HG03135 (cell line): ENCODE measurements around the gene RBMS3.
A peak's percentile ranks its signal among the peaks of the same experiment; 100 is the strongest.
"Not testable (repeated sequence)": the region's sequence is repeated elsewhere in the genome, so short reads cannot be mapped to it uniquely, and the experiment has no call there.

Experiments
- ATAC-seq: cut with Tn5 transposase; IDR thresholded peaks from one replicate; pipeline ENCODE4 v1.9.1; 2021; ENCODE audit warnings: mild to moderate bottlenecking, moderate library complexity; ENCODE audit not compliant: unreplicated experiment

RBMS3 gene

DNA sequence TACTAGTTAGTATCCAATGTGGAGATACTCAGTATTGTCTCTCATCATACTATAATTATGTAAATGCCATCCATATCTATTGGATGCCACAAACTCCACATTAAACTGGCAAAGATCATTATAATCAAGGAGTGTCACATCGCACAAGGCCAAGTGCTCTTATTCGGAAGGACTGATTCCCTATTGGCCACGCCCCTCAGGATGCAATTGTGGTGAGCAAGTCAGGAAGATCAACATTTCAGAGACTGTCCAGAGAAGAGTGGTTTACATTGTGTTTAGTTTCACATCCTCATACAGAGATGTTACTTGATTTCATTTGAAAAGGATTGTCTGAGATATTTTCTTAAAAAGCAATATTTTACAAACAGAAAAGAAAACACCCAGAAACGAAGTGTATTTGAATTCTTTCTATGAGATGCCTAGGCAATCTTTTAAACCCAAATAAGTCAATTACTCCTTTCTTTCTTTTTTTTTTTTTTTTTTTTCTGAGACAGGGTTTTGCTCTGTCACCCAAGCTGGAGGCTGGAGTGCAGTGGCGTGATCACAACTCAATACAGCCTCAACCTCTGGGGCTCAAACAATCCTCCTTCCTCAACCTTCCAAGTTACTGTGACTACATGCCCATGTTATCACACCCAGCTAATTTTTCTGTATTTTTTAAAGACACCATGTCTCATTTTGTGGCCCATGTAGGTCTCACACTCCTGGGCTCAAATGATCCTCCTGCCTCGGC lies 369.1 kb downstream of the RBMS3 start:
- ATAC-seq: no peak

DNA sequence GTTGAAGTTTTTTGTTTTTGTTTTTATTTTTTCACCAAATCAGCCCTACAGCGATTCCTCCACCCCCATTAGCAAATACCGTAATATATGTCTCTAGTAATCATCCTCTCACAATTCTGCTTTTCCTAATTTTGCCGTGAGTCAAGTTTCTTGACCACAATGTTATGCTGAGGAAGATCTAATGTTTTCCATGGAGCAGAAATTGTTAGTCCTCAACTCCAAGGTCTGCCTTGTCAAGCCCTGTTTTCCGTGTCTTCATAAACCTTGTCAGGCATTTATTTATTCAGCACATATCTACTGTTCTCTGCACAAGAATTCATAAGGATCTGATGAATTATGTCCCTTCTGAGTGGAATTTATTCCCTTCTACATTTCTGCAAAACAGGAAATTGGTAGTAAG lies 372.8 kb downstream of the RBMS3 start:
- no peak for ATAC-seq

DNA sequence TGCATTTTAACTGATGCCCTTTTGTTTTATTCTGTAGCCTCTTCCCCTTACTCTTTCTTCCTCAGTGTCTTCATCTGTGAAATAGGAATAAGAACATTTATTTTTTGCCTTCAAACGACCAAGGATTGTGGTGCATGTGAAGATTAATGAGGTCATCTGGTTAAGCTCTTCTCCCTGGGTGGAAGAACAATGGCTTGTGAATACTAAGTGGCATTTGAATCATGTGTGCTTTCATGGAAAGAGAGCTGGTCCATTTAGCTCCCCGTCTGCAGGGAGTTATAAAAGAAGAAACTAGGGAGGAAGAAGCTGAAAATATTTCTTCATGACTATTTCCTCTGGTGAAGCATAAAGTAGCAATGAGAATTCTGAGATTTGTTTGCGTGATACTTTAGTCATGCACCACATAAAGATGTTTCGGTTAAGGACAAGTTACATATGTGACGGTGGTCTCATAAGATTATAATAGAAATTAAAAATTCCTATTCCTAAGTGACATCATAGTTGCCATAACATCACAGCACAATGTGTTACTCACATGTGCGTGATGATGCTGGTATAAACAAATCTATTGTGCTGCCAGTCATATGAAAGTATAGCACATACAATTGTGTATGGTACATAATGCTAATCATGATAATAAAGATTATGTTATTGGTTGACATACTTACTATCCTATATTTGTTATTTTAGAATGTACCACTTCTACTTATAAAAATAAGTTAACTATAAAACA lies 374.3 kb downstream of the RBMS3 start:
- no peak for ATAC-seq

DNA sequence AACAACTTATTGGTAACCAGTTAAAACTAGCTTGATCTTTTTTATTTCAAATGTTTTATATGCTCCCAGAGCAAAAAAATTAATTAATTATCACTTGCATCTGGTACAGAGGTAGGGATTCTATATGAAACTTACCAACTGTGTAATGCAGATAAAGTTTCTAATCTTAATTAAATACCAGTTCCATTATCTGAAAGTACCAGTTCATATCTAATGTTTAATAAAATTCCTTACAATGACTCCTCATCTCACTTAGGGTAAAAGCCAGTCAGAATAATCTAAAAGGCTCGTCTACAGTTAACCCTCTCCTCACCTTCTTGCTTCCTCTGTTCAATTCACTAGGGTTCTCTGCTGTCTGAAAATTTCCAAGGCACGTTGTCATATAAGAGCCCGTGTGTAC lies 384.8 kb downstream of the RBMS3 start:
- no peak for ATAC-seq

DNA sequence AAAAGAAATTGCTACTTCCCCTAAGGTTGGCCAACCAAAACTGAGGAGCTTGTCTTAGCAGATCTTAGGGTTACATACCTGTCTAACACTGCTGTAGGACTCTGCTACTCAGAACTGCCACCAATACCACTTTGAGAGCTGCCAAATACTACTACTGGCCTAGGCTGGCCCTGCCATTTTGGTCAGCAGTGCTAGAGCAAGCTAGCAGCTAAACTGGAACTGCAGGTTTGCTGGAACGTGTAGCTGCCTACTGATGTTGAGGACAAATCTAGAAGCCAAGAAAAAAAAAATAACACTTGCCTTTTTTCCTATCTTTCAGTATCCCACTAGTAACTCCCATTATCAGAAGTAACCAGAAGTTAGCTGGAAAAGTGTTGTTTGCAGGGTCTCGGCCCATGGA lies 387.4 kb downstream of the RBMS3 start:
- no peak for ATAC-seq

DNA sequence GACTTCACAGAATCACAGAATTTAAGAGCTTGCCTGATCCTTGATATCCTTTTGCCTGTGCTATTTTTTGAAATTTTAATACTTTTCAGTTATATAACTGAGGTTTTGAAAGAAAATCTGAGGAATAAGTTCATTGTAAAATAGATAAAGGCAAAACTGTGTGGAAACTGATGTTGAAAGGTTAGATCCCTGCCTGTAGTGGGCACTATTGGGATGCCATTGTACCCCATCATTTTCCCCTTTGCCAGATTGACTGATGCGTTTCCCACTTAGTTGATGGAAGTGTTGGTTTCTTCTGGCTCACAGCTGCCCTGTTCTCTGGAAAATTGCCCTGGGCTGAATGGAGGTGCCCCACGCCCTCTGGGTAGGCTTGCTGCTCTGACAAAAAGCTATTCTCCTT lies 387.9 kb downstream of the RBMS3 start:
- no peak for ATAC-seq

DNA sequence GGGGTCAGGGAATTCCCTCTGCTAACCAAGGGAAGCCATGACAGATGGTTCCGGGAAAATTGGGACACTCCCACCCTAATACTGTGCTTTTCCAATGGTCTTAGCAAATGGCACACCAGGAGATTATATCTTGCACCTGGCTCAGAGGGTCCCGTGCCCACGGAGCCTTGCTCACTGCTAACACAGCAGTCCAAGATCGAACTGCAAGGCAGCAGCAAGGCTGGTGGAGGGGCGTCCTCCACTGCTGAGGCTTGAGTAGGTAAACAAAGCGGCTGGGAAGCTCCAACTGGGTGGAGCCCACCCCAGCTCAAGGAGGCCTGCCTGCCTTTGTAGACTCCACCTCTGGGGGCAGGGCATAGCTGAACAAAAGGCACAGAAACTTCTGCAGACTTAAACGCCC lies 389.6 kb downstream of the RBMS3 start:
- ATAC-seq: not testable (repeated sequence)

DNA sequence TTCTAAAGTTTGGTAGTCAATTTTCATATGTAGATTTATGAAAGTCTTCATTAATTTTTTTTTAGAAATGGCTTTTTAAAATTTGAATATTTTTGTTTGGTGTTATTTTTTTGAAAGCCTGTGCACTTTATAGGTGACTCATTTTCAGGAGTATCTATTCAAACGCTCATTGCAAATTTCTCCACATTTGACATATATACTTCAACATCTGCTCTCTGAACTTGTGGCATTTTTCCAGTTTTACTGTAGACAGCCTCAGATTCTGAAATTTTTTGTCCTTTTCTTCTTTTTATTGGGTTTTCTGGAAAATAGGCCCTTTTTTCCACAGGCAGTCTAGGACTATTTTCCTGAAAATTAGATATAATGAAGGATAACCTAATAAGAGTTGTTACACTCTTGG lies 396.6 kb downstream of the RBMS3 start:
- no peak for ATAC-seq

DNA sequence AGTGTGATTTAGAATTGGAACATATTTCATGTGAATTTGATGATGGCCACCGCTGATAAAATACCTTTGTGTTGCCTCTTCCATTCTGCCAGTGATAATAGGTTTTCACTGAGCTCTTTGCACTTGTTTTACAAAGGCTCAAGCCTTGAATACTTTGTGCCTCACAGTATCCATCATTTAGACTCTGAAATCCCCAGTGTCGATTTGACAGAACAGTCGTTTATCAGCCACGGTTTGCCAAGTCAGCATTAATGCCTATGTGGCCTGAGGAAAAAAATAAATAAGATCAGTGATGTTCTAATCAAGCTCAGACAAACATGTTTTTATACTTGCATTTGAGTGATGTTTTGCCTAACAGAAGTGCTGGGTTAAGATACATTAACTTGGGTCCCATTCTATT lies 399.1 kb downstream of the RBMS3 start:
- ATAC-seq: no peak

DNA sequence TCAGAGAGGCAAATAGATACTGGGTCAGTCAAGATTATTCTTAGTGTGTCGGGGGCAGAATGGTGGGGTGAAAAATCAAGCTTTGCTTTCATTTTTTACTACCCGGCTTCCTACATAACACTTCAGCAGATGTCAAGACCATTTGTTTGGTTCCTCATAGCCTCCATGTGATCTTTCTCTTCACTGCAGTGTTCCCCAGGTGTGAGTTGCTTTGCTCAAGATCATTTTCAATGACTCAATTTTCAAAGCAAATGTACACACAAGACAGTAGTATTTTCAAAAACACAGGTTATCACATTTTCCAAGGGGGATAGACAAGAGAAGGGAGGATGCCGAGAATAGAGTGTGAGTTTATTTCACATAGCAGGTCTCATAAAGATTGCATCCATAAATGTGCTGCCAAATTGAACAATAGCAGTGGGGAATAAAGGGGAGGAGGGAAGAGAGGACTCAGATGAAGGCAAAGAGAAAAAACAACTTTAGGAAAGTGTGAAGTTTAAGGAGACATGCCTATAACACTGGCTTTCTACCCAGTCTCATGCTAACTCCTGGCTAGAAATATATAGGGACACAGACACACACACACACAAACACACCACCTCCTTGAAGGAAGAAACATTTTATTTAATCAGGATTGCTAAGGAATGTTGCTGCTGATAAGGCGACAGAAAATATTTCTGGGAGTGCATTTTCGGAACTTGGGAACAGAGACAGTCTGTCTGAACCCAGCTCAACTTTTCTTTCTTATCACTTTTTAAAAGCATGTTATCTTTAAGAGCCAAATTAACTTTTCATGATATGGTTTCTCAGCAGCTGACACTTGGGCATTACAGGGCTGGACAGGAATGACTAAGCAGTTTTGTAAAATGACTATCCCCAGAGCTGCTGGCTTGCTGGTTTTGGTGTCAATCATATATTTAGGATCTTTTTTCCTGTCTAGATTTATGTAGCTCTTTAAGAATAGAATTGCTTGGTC lies 402.4 kb downstream of the RBMS3 start:
- ATAC-seq: no peak

DNA sequence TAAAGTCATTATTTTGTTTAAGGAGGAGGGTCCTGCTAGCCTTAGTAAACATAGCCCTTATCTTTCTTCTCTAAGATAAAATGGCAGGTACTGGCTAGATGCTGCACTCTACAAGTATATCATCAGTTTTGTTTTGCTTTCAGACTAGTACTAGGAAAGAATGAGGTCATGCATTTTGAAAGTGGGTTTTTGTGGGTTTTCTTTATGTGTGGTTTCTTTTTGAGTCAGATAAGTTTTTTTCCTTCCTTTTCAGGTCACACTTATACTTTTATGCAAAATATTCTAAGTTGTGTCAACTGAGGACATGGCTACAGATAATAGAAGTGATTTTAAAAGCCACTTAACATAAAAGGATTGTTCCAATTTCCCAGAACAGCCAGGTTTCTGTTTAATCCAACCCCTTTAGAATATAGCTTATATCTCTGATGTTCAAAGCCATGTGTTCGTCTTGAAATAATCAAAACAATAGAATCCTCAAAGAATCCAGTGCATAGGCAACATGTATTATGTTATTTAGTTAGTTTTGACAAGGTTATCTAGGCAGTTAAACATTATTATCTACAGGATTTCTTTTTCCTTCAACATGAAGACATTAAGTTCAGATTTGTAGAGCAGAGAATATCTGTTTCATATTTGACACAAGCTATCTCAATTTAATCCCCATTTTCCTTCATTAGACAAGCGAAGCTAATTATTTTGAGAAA lies 406.2 kb downstream of the RBMS3 start:
- peak; percentile 99 for ATAC-seq

DNA sequence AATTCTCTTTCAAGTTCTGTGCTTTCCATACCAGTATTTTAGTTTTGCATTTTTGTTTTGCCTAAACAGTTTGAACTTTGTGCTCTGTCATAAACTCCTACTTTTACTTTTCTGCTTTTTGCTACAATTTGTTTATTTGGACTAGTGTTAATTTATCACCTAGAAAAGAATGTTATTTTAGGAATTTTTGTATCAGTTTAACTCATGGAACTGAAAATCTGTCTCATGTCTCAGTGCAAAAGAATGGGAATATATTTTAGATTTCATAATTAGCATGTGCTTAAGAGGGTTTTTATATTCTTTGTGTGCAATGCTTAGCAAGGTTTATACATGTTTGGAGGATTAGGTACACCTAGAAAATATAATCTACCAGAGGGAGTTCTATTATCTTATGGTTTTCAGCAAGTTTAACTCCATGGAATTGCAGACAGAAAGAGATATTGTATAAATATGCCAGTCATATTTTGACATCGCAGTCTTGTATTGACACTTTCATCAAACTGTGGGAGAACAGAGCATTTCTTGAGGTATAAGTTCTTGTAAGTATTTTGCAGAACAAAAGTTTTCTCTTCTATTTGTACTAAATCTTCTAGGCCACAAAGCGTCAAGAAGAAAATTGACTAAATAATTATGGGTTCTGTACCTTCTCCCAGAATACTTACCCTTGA lies 409.9 kb downstream of the RBMS3 start:
- ATAC-seq: no peak

DNA sequence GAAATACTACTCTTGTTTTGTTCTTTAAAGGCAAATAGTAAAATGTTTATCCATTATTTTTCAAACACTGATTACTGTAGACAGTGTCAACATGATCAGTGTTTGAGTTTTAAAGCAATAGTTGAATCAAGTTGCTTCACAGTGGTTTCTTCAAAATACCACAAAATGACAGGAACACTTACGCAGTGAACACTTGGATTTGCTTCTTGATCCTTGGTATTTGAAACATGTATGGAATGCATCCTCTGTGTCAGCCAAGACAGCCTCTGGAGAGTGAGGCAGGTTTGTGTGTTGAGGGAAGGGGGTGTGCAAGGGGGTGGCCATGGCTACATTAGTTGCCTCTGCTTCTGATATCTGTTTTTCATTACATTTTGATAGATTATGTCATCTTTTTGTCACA lies 413.0 kb downstream of the RBMS3 start:
- ATAC-seq: no peak

DNA sequence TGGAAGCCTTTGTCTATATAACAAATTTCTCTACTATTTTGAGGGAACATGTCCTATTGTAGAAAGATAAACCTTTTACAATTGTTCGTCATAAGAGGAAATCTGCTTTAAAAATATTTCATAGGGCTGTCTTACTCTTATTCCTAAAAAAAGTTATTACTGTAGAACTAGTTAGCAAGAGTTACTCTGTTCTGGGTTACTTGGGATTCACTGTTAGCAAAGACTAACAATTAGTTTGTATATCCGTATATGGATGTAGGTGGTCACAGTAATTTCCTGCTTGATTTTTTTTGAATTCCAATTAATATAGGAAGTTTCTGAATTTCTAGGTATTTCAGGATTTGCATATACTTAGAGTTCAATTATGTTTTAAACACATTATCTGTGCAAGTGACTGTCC lies 413.5 kb downstream of the RBMS3 start:
- ATAC-seq: no peak

DNA sequence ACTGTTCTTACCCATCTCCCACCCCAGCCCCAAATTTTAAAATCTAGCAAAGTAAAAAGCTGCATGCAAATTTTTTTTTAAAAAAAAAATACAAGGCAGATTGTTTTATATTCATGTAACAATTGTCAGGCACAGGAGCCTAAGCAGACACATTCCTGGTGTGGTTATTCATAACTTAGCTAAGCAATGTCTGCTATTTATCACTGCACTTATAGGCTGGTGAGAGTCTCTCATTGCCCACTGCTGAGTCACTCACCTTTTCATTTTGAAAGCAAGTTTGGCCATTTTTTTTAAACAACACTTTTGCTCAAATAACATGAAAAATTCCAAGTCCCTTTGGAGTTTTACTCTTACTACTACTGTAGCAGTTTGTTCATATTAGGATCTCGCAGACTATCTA lies 413.9 kb downstream of the RBMS3 start:
- ATAC-seq: no peak

DNA sequence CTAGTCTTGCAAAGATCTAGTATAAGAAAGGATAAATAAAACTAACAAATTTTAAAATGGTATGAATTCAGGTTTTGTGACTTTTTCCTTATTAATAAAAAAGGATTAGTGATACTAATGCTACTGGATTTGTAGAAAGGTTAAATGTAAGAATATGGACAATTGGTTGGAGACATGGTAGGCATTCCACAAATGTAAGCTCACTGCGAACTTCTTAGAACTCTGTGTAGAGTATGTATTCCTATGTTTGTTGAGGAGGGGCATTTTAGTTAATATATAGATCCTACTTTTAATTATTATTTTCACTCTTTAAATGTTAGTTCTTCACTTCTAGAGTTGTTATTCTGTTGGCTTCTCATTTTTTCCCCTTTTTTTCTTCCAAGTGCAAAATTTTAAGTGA lies 414.3 kb downstream of the RBMS3 start:
- no peak for ATAC-seq

DNA sequence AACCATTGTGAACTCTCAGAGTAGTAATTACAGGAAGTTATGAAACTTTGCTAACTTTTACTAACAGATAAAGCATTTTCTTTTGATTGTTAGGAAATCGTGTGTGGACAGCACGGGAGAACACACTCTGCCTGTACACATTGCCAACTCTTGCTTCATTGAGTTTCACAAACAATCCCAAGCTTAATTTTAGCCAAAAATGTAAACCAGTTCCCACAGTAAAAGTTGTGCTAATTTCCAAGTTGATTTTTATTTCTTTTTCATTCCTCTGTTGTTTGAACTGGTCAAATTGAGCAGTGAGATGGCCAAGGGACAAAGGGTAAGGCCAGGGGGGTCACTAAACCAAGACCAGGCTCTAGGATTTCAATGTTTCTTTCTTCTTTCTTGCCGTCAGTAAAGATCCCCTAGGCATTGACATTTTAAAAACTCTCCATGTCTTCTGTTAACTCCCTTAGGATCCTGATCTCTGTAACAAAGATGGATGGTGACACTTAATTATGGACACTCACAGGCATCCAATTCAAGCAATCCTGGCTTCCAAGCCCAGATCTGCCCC lies 414.9 kb downstream of the RBMS3 start:
- ATAC-seq: no peak

DNA sequence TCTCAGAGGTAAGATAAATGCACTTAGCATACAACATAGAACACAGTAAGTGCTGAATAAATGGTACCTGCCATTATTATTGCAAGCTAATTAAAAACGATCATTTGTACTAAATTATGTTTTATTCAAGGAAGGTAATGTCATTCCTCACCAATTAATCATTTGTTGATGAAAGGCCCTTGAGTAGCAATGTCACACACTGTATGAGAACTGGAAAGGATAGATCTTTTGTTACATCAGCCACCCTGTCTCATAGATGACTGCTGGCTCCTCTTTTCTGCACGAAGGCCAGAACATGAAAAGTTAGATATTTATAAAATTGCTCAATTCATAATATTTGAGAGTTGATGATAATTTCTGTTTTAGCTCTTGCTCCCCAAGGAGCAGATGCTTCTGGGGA lies 415.4 kb downstream of the RBMS3 start:
- no peak for ATAC-seq

DNA sequence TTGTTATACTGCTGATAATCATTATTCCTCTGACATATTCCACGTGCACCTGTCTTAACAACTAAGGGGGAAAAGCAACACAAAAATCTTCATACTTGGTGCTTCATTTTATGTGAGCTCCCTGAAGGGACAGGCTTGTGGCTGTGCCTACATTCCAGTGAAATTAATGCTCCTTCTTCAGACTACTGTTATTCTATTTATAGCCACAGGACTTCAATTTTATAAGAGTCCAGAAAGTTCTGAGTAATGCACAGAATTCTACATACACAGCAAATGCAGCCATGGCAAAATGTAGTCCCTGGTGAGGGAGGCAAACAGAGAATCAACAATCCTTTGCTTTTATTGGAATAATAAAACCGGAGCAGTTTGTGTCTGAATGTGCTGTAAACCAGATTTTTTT lies 417.1 kb downstream of the RBMS3 start:
- no peak for ATAC-seq

DNA sequence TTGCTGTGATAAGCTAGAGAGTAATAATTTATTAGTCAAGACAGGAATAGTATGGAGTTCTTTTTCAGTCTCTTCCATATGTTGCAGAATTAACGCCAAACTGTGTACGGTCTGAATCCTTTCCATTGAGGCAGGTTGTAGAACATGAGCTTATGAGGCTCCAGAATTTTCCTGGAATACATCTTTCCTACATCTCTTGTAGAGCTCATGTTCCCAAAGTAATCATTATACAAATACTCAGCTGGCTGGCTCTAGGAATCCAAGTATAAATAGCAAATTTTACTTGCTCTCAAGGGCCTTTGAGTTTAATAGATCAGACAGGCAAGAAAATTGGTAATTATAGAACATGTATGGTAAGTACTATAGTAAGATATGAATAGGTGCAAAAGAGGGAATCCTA lies 419.4 kb downstream of the RBMS3 start:
- ATAC-seq: no peak
